Motor neuron (in vitro differentiated cells): ENCODE data around the gene FIP1L1. TPM values are rescaled to one million over a fixed set of nuclear protein-coding genes. Genes with fewer than 3 reads are reported as not detected.

Experiments used
- ATAC-seq, 8 experiments: fragments of 200-7000 bp; cut with Tn5 transposase; replicated peaks in 6 of 8; 2 replicates each; pipeline ENCODE4 v1.8.0; 2021; ENCODE audit warnings: mild to moderate bottlenecking in 8 of 8, moderate library complexity in 8 of 8
- H3K27ac ChIP-seq, 2 donors: fragments of 250-450 bp; sonication (Bioruptor Pico); 2 replicates each; pipeline ENCODE4 v1.9.0; 2021; ENCODE audit warnings: antibody characterized with exemption in 2 of 2, mild to moderate bottlenecking in 2 of 2, moderate library complexity in 1 of 2
- H3K4me1 ChIP-seq, 2 donors: fragments of 250-450 bp; sonication (Bioruptor Pico); replicated peaks in 1 of 2; 2 replicates each; pipeline ENCODE4 v1.6.1; 2021; ENCODE audit warnings: antibody characterized with exemption in 2 of 2, mild to moderate bottlenecking in 2 of 2, moderate library complexity in 1 of 2
- H3K4me3 ChIP-seq, 5 donors: fragments of 250-450 bp; sonication (Bioruptor Pico); 2 replicates each; pipeline ENCODE4 v1.9.0; 2021; ENCODE audit warnings: antibody characterized with exemption in 5 of 5, mild to moderate bottlenecking in 5 of 5, moderate library complexity in 4 of 5
- WGBS, 10 experiments: fragments of 450-650 bp; shearing (Covaris generic); methylation state at CpG; one replicate each; pipeline ENCODE4 v1.0.0; 2022; 5-methylcytosine and 5-hydroxymethylcytosine counted together
- in situ Hi-C, 9 experiments: fragments of 400-800 bp; cut with MboI; loops; one replicate each; pipeline ENCODE4 v1.15.0; 2021; ENCODE audit warnings: low sequenced_read_pairs in 9 of 9, low pct_unique_long_range_greater_than_20kb in 2 of 9; ENCODE audit not compliant: unreplicated experiment in 9 of 9
- total RNA-seq, 8 experiments: library from RNA; unstranded; fragments of 300-600 nt; gene quantifications; 2 replicates each; pipeline versions ENCODE4 v1.2.3 to v1.2.4, GENCODE V29; 2022

The FIP1L1 gene
- total RNA-seq, 8 experiments from 2014 or later, result 49.1 to 84.2 (median 59.0) TPM

GRCh38 chr4:53501561-53501960, 124.1 kb downstream of the FIP1L1 start:
- no peak for ATAC-seq
- Histone ChIP-seq H3K4me3 (no peak overlapping the region), H3K4me1 (peaks cover 0 to 4% of the 10 kb centered on the region in 2 donors), H3K27ac (no peak overlapping the region)
- WGBS, 10 experiments, result 71 to 100% (median 93%) methylated on average over 1 to 4 of the region's 4 CpGs; no CpG with 5 or more reads in 3 of the 10 experiments
- in situ Hi-C loops, result no loop called here

GRCh38 chr4:53502094-53502493, 124.7 kb downstream of the FIP1L1 start:
- no peak overlapping the region for H3K27ac ChIP-seq
- WGBS, 10 experiments, result 20 to 100% (median 83%) methylated on average over 1 of the region's 1 CpG; no CpG with 5 or more reads in 2 of the 10 experiments
- in situ Hi-C loops, result no loop called here

GRCh38 chr4:53505947-53506346, 128.5 kb downstream of the FIP1L1 start:
- in situ Hi-C loops, result no loop called here
- Histone ChIP-seq H3K4me3 (no peak overlapping the region), H3K27ac (no peak overlapping the region), H3K4me1 (no peaks in the 10 kb centered on the region)
- 20 to 100% (median 86%) methylated on average over 1 to 2 of the region's 2 CpGs for WGBS, 10 experiments
- ATAC-seq, result no peak

More at GRCh38 chr4:53502094-53502493, 124.7 kb downstream of the FIP1L1 start:
- no peak for ATAC-seq
- Histone ChIP-seq H3K4me1 (peaks cover 0 to 4% of the 10 kb centered on the region in 2 donors), H3K4me3 (no peak overlapping the region)

GRCh38 chr4:53507058-53507457, 129.6 kb downstream of the FIP1L1 start:
- no peaks in the 10 kb centered on the region for H3K4me1 ChIP-seq
- no peak overlapping the region for H3K4me3 ChIP-seq
- no peak overlapping the region for H3K27ac ChIP-seq
- no peak for ATAC-seq
- WGBS, 10 experiments, result 84 to 100% (median 94%) methylated on average over 2 to 7 of the region's 7 CpGs; no CpG with 5 or more reads in 1 of the 10 experiments
- in situ Hi-C loops, result no loop called here

GRCh38 chr4:53507671-53508286, 130.3 kb downstream of the FIP1L1 start:
- no peaks in the 10 kb centered on the region for H3K4me1 ChIP-seq
- no peak overlapping the region for H3K27ac ChIP-seq
- WGBS, 10 experiments, result 72 to 100% (median 88%) methylated on average over 2 to 12 of the region's 17 CpGs; no CpG with 5 or more reads in 2 of the 10 experiments
- no peak overlapping the region for H3K4me3 ChIP-seq
- in situ Hi-C loops, result no loop called here
- ATAC-seq, result no peak

GRCh38 chr4:53508446-53508845, 131.0 kb downstream of the FIP1L1 start:
- no peak overlapping the region for H3K27ac ChIP-seq
- no peaks in the 10 kb centered on the region for H3K4me1 ChIP-seq
- 0 to 100% (median 36%) methylated on average over 1 of the region's 1 CpG; no CpG with 5 or more reads in 3 of the 10 experiments for WGBS, 10 experiments
- in situ Hi-C loops, result no loop called here
- H3K4me3 ChIP-seq, result no peak overlapping the region
- peak in 1 of 8 experiments; percentile 34 for ATAC-seq

GRCh38 chr4:53510321-53510720, 132.9 kb downstream of the FIP1L1 start:
- 0 to 81% (median 38%) methylated on average over 1 to 4 of the region's 5 CpGs; no CpG with 5 or more reads in 5 of the 10 experiments for WGBS, 10 experiments
- Histone ChIP-seq H3K4me1 (no peaks in the 10 kb centered on the region), H3K4me3 (no peak overlapping the region), H3K27ac (no peak overlapping the region)
- in situ Hi-C loops, result no loop called here
- ATAC-seq, result no peak

Other genes starting within 250 kb of the FIP1L1 start
- 10 to 100 TPM in 7 of 8 experiments, 1 to 10 TPM in 1; 9.0 to 40.3 (median 21.1) TPM for gene SCFD2, start 11.6 kb upstream of the FIP1L1 start, total RNA-seq
- gene LNX1, start 213.8 kb downstream of the FIP1L1 start, total RNA-seq, result 10 to 100 TPM in 2 of 8 experiments, 1 to 10 TPM in 2, under 1 TPM in 4; 0.64 to 18.7 (median 2.2) TPM